ACHN (cell line): ENCODE measurements around the gene KCNQ4.
A peak's percentile ranks its signal among the peaks of the same experiment; 100 is the strongest.

ENCODE experiments used
- DNase-seq: peaks from one replicate; pipeline ENCODE4 v3.0.0-alpha.2; 2015
- in situ Hi-C: cut with HindIII; loops from 2 replicates; pipeline ENCODE4 v1.10.0; 2017; ENCODE audit warnings: low sequenced_read_pairs, low pct_ligation_motif_present, low pct_unique_long_range_greater_than_20kb

Gene KCNQ4

GRCh38 chr1:40751802-40752201, 31.8 kb upstream of the KCNQ4 start:
- in situ Hi-C loops = no loop called here
- DNase-seq = no peak

- in situ Hi-C loops = no loop called here
- DNase-seq = no peak
Observed at GRCh38 chr1:40753142-40753882, 30.3 kb upstream of the KCNQ4 start.

GRCh38 chr1:40754201-40754600, 29.4 kb upstream of the KCNQ4 start:
- no peak for DNase-seq
- in situ Hi-C loops = no loop called here

- in situ Hi-C loops = no loop called here
- no peak for DNase-seq
Observed at GRCh38 chr1:40755067-40755466, 28.5 kb upstream of the KCNQ4 start.

- in situ Hi-C loops = no loop called here
- no peak for DNase-seq
Observed at GRCh38 chr1:40756523-40756922, 27.1 kb upstream of the KCNQ4 start.

GRCh38 chr1:40757084-40757483, 26.5 kb upstream of the KCNQ4 start:
- in situ Hi-C loops = no loop called here
- DNase-seq = no peak

- DNase-seq = no peak
- in situ Hi-C loops = no loop called here
Observed at GRCh38 chr1:40758004-40758403, 25.6 kb upstream of the KCNQ4 start.

GRCh38 chr1:40758578-40759343, 24.8 kb upstream of the KCNQ4 start:
- no peak for DNase-seq
- in situ Hi-C loops = no loop called here

- in situ Hi-C loops = no loop called here
- no peak for DNase-seq
Observed at GRCh38 chr1:40760984-40761383, 22.6 kb upstream of the KCNQ4 start.

GRCh38 chr1:40762144-40762923, 21.3 kb upstream of the KCNQ4 start:
- in situ Hi-C loops = no loop called here
- DNase-seq = no peak

GRCh38 chr1:40763742-40764532, 19.6 kb upstream of the KCNQ4 start:
- in situ Hi-C loops = no loop called here
- no peak for DNase-seq

GRCh38 chr1:40764981-40765380, 18.6 kb upstream of the KCNQ4 start:
- DNase-seq = no peak

GRCh38 chr1:40766017-40766416, 17.6 kb upstream of the KCNQ4 start:
- no peak for DNase-seq
- in situ Hi-C loops = no loop called here

More at GRCh38 chr1:40764981-40765380, 18.6 kb upstream of the KCNQ4 start:
- in situ Hi-C loops = no loop called here

GRCh38 chr1:40766560-40766959, 17.0 kb upstream of the KCNQ4 start:
- in situ Hi-C loops = no loop called here
- DNase-seq = no peak

- no peak for DNase-seq
- in situ Hi-C loops = no loop called here
Observed at GRCh38 chr1:40768146-40768990, 15.2 kb upstream of the KCNQ4 start.

GRCh38 chr1:40769815-40770214, 13.8 kb upstream of the KCNQ4 start:
- peak; percentile 18 for DNase-seq
- in situ Hi-C loops = no loop called here

GRCh38 chr1:40770296-40771070, 13.1 kb upstream of the KCNQ4 start:
- in situ Hi-C loops = no loop called here
- DNase-seq = no peak
